ENCODE measurements around the gene DLGAP4. TPM values are rescaled to one million over a fixed set of nuclear protein-coding genes. Genes with fewer than 3 reads are reported as not detected.

DLGAP4 gene
- total RNA-seq, 1 experiment from 2014 or later = 40.3 TPM

GRCh38 chr20:36528176-36528874, 222.2 kb downstream of the DLGAP4 start:
- Histone ChIP-seq H3K36me3 (ENCODE audit: control insufficient read depth in 1 of 2, insufficient read depth in 2 of 2, low read length in 2 of 2) (peaks cover 0 to 15% of the 10 kb centered on the region in 2 experiments; a peak in 3 of 4 replicates), H3K9me3 (ENCODE audit: control insufficient read depth in 1 of 2, insufficient read depth in 1 of 2, low read depth in 1 of 2, low read length in 2 of 2) (no peaks in the 10 kb centered on the region), H3K9ac (ENCODE audit: low read length) (no peak overlapping the region), H3K27ac (ENCODE audit: low read depth, low read length) (no peak overlapping the region), H3K27me3 (ENCODE audit: insufficient read depth, low read length) (no peaks in the 10 kb centered on the region), H3K4me3 (replicated peaks in 1 of 2; ENCODE audit: low read depth in 1 of 2, low read length in 2 of 2) (no peak overlapping the region), H4K20me1 (ENCODE audit: insufficient read depth) (no peaks in the 10 kb centered on the region), H3K9me2 (ENCODE audit: insufficient read depth) (no peaks in the 10 kb centered on the region), H3K4me1 (ENCODE audit: control insufficient read depth in 1 of 2, insufficient read depth in 2 of 2, low read length in 2 of 2) (no peaks in the 10 kb centered on the region), H3K4me2 (ENCODE audit: low read length) (no peak overlapping the region), H2AFZ (ENCODE audit: low read depth, low read length, poor library complexity, severe bottlenecking) (no peak overlapping the region), H3K79me2 (ENCODE audit: insufficient read depth, low read length) (no peaks in the 10 kb centered on the region)
- no TSS peak for BruUV-seq (replicated peaks)
- POLR2A ChIA-PET = no interaction called here
- CTCF ChIA-PET = no interaction called here
- TF ChIP-seq YY1 (IDR thresholded peaks at IDR 0.05; ENCODE audit: extremely low read depth, insufficient replicate concordance, low read depth, low read length) (no peak), ATF3 (IDR thresholded peaks at IDR 0.05) (no peak), ZBTB33 (IDR thresholded peaks at IDR 0.05; ENCODE audit: extremely low read depth, insufficient replicate concordance, low read length) (no peak), CBX3 (IDR thresholded peaks at IDR 0.05; ENCODE audit: low read depth) (no peak), EGR1 (IDR thresholded peaks at IDR 0.05; ENCODE audit: low read depth) (no peak), ZNF274 (IDR thresholded peaks at IDR 0.05; ENCODE audit: low read depth, low read length) (no peak), CTCF (IDR thresholded peaks at IDR 0.05 in 2 of 3, conservative IDR thresholded peaks at IDR 0.05 in 1 of 3; ENCODE audit: borderline replicate concordance in 1 of 3, insufficient read depth in 1 of 3, low read depth in 2 of 3, low read length in 2 of 3) (no peak), ELF1 (IDR thresholded peaks at IDR 0.05; ENCODE audit: borderline replicate concordance, low read depth) (no peak), JUND (IDR thresholded peaks at IDR 0.05) (no peak), SP1 (IDR thresholded peaks at IDR 0.05; ENCODE audit: low read depth) (no peak)
- TF ChIP-seq, protein P1, sequence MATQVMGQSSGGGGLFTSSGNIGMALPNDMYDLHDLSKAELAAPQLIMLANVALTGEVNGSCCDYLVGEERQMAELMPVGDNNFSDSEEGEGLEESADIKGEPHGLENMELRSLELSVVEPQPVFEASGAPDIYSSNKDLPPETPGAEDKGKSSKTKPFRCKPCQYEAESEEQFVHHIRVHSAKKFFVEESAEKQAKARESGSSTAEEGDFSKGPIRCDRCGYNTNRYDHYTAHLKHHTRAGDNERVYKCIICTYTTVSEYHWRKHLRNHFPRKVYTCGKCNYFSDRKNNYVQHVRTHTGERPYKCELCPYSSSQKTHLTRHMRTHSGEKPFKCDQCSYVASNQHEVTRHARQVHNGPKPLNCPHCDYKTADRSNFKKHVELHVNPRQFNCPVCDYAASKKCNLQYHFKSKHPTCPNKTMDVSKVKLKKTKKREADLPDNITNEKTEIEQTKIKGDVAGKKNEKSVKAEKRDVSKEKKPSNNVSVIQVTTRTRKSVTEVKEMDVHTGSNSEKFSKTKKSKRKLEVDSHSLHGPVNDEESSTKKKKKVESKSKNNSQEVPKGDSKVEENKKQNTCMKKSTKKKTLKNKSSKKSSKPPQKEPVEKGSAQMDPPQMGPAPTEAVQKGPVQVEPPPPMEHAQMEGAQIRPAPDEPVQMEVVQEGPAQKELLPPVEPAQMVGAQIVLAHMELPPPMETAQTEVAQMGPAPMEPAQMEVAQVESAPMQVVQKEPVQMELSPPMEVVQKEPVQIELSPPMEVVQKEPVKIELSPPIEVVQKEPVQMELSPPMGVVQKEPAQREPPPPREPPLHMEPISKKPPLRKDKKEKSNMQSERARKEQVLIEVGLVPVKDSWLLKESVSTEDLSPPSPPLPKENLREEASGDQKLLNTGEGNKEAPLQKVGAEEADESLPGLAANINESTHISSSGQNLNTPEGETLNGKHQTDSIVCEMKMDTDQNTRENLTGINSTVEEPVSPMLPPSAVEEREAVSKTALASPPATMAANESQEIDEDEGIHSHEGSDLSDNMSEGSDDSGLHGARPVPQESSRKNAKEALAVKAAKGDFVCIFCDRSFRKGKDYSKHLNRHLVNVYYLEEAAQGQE (IDR thresholded peaks at IDR 0.05; ENCODE audit: low read depth) = no peak
- RAD21 ChIA-PET (ENCODE audit: low non-redundant PET in 1 of 2, low total read pairs in 2 of 2, uncharacterized antibody in 2 of 2, unreplicated experiment in 2 of 2) = no interaction called here
- intact Hi-C loops (cut with micrococcal nuclease) = no loop called here
- ATAC-seq = no peak
- no peak for DNase-seq (ENCODE audit: low read depth, low spot score)
